Breast epithelium (tissue), 3 donors: Measurements from ENCODE around the gene FRMD5.

ENCODE experiments used
- CTCF ChIP-seq, 3 donors: fragments of 450-650 bp; IDR thresholded peaks; one replicate each; pipeline ENCODE4 v1.5.1; 2016 to 2017; ENCODE audit warnings: antibody characterized with exemption in 3 of 3, mild to moderate bottlenecking in 3 of 3, moderate library complexity in 3 of 3
- POLR2AphosphoS5 ChIP-seq, 3 donors: sonication (generic); formaldehyde crosslinking; IDR thresholded peaks; one replicate each; pipeline ENCODE4 v1.6.1; 2017; ENCODE audit warnings: antibody characterized with exemption in 3 of 3

DNA sequence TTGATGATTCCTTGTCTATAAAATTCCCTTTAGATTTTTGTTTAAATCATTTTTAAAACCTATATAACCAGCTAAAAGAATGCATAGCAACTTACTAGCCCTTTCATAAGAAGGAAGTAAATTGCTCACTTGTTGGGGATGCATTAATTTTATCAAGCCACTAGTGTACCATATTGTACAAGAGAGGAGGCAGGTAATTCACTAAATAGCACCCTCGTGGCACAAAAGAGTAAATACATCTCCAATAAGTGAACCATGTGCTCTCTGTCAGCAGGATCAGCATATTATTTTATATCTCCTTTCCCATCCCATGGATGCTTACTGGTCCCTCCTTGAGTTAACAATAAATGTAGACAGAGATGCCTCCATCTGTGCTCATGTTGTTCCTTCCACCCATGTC lies 34.3 kb downstream of the FRMD5 start:
- TF ChIP-seq POLR2AphosphoS5 (IDR thresholded peaks at IDR 0.05) (no peak), CTCF (IDR thresholded peaks at IDR 0.05) (no peak)
